ENCODE results near the gene SCTR.

DNA sequence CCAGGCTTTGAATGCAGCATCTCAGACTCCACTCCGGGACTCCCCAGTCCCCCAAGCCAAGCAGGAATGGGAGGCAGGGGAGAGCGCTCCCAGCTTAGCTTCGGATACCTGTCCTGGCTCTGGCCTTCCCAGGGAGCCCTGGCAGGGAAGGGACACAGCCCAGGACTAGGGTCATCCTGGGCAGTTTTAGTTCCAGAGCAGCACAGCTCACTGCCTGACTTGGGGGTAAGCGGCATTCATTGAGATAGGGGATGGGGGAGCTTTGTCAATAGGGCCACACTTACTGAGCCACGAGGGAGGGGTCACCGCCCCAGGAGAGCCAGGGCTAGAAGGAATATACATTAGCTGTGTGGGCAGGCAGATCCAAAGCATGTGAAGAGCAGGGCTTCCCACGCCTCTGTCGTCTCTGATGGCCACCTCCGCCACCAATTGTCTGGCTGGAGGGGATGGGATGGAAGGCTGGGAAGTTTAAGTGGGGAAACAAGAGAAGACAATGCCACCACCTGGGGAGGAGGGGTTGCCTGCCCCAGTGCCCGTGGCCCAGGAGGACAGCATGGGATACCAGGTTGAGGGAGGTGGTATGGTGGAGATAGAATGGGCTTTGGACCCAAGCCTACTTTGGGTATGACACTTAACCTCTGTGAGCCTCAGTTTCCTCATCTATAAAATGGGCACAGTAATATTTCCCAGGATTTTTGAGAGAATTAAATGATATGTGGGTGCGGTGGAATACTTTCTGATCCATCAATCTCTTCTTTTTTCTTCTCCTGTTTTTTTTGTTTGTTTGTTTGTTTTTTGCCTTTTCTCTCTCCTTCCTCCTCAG, 40.2 kb downstream of the SCTR start:
- no peak for TF ChIP-seq CTCF (IDR thresholded peaks at IDR 0.05)
- no peak for TF ChIP-seq POLR2A (IDR thresholded peaks at IDR 0.05)
